Kidney (tissue), 14 donors: Measurements from ENCODE around the gene WDFY2. TPM values are rescaled to one million over a fixed set of nuclear protein-coding genes. Genes with fewer than 3 reads are reported as not detected.

Source experiments
- DNase-seq, 5 donors: peaks; one replicate each; pipeline ENCODE4 v3.0.0-alpha.2; 2013 to 2020
- FAIRE-seq: peaks from 2 replicates; lab custom pipeline; 2012; peaks lifted over from hg19 to GRCh38; lab: Jason Lieb, UNC
- H3K27ac ChIP-seq, 2 donors: one replicate each; pipeline ENCODE4 v1.7.0; 2013; ENCODE audit warnings: low read depth in 2 of 2, low read length in 2 of 2, inconsistent platforms in 1 of 2
- H3K27me3 ChIP-seq: one replicate; pipeline ENCODE4 v1.7.1; 2013; ENCODE audit warnings: low read length, inconsistent platforms; ENCODE audit not compliant: control insufficient read depth, insufficient read depth
- H3K36me3 ChIP-seq, 3 donors: one replicate each; pipeline versions ENCODE4 v1.7.0 to v1.7.1; 2013; ENCODE audit warnings: low read length in 3 of 3, control low read depth in 1 of 3, inconsistent platforms in 1 of 3; ENCODE audit not compliant: insufficient read depth in 3 of 3, control insufficient read depth in 2 of 3
- H3K4me1 ChIP-seq, 3 donors: one replicate each; pipeline versions ENCODE4 v1.7.0 to v1.7.1; 2013; ENCODE audit warnings: low read length in 3 of 3, inconsistent platforms in 1 of 3, low read depth in 1 of 3; ENCODE audit not compliant: control insufficient read depth in 2 of 3, insufficient read depth in 2 of 3
- H3K4me3 ChIP-seq, 3 donors: one replicate each; pipeline versions ENCODE4 v1.7.0 to v1.8.1; 2013; ENCODE audit warnings: low read length in 3 of 3, control low read depth in 1 of 3, inconsistent platforms in 1 of 3
- H3K9ac ChIP-seq, 3 donors: one replicate each; pipeline versions ENCODE4 v1.7.0 to v1.7.1; 2013; ENCODE audit warnings: low read length in 3 of 3, control low read depth in 1 of 3, inconsistent platforms in 1 of 3
- H3K9me3 ChIP-seq, 3 donors: one replicate each; pipeline versions ENCODE4 v1.7.0 to v1.7.1; 2013; ENCODE audit warnings: low read length in 3 of 3, control low read depth in 1 of 3, inconsistent platforms in 1 of 3; ENCODE audit not compliant: control insufficient read depth in 2 of 3, insufficient read depth in 1 of 3
- CTCF ChIP-seq: IDR thresholded peaks from 3 replicates; pipeline ENCODE4 v1.5.1; 2012; ENCODE audit warnings: mild to moderate bottlenecking, moderate library complexity, borderline replicate concordance; ENCODE audit not compliant: insufficient read depth; ENCODE audit errors: extremely low read depth
- intact Hi-C: fragments of 100-400 bp; cut with DNase I; formaldehyde crosslinking; loops from one replicate; pipeline ENCODE4 v1.11.1; 2022
- polyA plus RNA-seq: library from polyadenylated mRNA; stranded (reverse); fragments of 350-450 nt; fragmentation: Illumina TruSeq; extraction: RNeasy Lipid Tissue Mini Kit (QIAGEN cat#74804); gene quantifications from one replicate; pipeline ENCODE4 v1.2.3, GENCODE V29; 2014; ENCODE audit warnings: low read depth, low replicate concordance; ENCODE audit not compliant: insufficient read depth
- total RNA-seq: library from RNA; stranded (reverse); fragmentation: NEBNext Ultra II Directional; extraction: Animal tissue kit (Norgen Biotek cat#: 25700); gene quantifications from one replicate; pipeline ENCODE4 v1.2.1, GENCODE V29; 2021
- donor health status: control.
- donor health status: control.
- donor health status: control.
- donor health status: control.
- donor health status: control.
- donor health status: DM: yes; HTN: yes; CAD: no.
- donor health status: Normal renal cell carcinoma (clear cell type).

The WDFY2 gene
- total and polyA plus RNA-seq, 2 donors from 2014 or later, result 4.8 to 13.0 TPM

- Histone ChIP-seq H3K36me3 (peaks cover 0 to 3% (median 2%) of the 10 kb centered on the region in 3 donors), H3K4me1 (peaks cover 0 to 15% (median 4%) of the 10 kb centered on the region in 3 donors), H3K27me3 (no peaks in the 10 kb centered on the region), H3K9ac (no peak overlapping the region), H3K9me3 (no peaks in the 10 kb centered on the region), H3K4me3 (no peak overlapping the region), H3K27ac (no peak overlapping the region)
- DNase-seq (no peak), FAIRE-seq (no peak)
- intact Hi-C loops, result no loop called here
- TF ChIP-seq CTCF, result no peak
These were observed 189.3 kb downstream of the WDFY2 start for GRCh38 chr13:51773515-51773914.

GRCh38 chr13:51776179-51776578, 191.9 kb downstream of the WDFY2 start:
- intact Hi-C loops, result no loop called here
- no peak overlapping the region for H3K27ac ChIP-seq
- H3K4me1 ChIP-seq, result peaks cover 0 to 3% (median 1%) of the 10 kb centered on the region in 3 donors
- H3K4me3 ChIP-seq, result no peak overlapping the region
- H3K36me3 ChIP-seq, result peaks cover 0 to 3% (median 0%) of the 10 kb centered on the region in 3 donors
- no peak for FAIRE-seq
- no peak overlapping the region for H3K9ac ChIP-seq
- no peaks in the 10 kb centered on the region for H3K9me3 ChIP-seq
- no peaks in the 10 kb centered on the region for H3K27me3 ChIP-seq
- no peak for TF ChIP-seq CTCF
- DNase-seq, result no peak

GRCh38 chr13:51777921-51778320, 193.7 kb downstream of the WDFY2 start:
- intact Hi-C loops, result no loop called here
- no peaks in the 10 kb centered on the region for H3K4me1 ChIP-seq
- no peaks in the 10 kb centered on the region for H3K9me3 ChIP-seq
- no peak for TF ChIP-seq CTCF
- no peak overlapping the region for H3K27ac ChIP-seq
- H3K4me3 ChIP-seq, result no peak overlapping the region
- no peak for DNase-seq
- no peak for FAIRE-seq
- no peaks in the 10 kb centered on the region for H3K27me3 ChIP-seq
- no peaks in the 10 kb centered on the region for H3K36me3 ChIP-seq
- H3K9ac ChIP-seq, result no peak overlapping the region

GRCh38 chr13:51778392-51778791, 194.1 kb downstream of the WDFY2 start:
- no peak for FAIRE-seq
- no peaks in the 10 kb centered on the region for H3K9me3 ChIP-seq
- no peak overlapping the region for H3K27ac ChIP-seq
- H3K9ac ChIP-seq, result no peak overlapping the region
- H3K4me3 ChIP-seq, result no peak overlapping the region
- no peaks in the 10 kb centered on the region for H3K4me1 ChIP-seq
- intact Hi-C loops, result no loop called here
- peak in 1 of 5 donors; percentile 52 for DNase-seq
- no peak for TF ChIP-seq CTCF
- H3K36me3 ChIP-seq, result no peaks in the 10 kb centered on the region
- H3K27me3 ChIP-seq, result no peaks in the 10 kb centered on the region
